ENCODE results near the gene SERINC3.

The SERINC3 gene

DNA sequence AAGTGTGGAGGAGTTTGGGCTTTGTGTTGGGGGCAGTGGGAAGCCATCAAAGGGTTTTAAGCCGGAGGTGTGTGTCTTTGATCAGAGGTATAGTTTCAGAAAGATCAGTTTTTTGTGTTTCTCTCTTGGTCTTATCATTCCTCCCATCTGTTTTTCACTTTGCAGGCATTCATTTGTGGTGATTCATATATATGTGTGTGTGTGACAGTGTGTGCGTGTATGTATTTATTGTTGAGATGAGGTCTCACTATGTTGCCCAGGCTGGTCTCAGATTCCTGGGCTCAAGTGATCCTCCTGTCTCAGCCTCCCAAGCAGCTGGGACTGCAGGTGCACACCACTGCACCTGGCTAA lies 11.1 kb upstream of the SERINC3 start:
- no peak for DNase-seq (ENCODE audit: low spot score)

DNA sequence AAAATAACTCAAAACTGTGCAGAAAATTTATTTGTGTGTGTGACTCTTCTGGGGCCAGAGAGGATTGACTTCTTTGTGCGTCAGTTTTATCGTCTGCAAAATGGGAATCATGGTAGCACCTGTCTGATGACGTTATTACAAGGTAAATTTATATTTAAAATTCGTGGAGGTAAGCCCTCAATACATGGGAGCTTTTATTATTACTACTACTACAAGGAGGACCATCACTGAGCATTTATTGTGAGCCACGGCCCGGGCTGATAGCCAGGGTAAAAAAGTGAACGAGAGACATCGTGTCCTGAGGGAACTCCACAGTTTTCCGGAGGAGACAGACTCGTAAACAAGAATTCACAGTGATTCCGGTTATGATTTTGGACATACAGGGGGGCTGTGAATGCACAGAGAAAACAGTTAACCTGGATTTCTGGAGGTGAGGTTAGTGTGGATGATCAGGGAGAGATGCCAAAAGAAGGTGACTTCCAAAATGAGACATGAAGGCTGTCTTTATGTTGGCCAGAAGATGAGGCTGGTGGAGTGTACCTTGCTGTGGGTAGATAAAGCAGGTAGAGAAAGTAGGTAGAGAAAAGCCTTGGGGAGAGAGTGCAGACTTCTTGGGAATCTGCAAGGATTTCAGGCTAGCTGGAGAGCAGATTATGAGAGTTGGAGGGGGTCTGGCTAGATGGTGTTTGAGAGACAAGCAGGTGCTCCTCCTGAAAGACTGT lies 10.6 kb upstream of the SERINC3 start:
- no peak for DNase-seq (ENCODE audit: low spot score)

DNA sequence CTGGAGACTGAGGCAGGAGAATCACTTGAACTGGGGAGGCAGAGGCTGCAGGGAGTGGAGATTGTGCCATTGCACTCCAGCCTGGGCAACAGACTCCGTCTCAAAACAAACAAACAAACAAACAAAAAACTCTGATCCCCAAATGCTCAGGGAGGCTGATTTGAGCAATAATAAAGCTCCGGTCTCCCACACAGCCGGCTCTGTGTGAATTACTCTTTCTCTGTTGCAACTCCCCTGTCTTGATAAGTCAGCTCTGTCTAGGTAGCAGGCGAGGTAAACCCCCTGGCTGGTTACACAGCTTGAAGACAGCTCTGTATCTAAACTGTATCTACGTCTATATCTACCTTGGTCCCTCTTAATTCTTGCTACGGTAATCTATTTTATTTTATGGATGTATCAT lies 6.4 kb upstream of the SERINC3 start:
- DNase-seq (ENCODE audit: low spot score): no peak

DNA sequence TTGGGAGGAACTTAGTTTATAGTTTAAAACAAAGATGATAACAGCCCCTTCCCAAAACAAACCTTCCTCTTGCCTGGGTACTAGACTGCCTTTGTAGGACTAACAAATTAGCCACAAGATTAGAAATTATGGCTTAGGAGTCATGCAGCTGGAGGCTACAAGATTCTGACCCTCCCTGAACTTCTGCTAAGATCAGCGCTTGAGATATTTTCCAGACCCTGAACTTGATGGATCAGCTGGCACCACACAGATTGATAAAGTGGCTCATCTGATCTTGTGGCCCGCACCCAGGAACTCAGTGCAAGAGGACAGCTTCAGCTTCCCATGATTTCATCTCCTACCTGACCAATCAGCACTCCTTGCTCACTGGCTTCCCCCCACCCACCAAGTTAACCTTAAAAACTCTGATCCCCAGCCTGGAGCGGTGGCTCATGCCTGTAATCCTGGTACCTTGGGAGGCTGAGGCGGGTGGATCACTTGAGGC lies 5.9 kb upstream of the SERINC3 start:
- no peak for DNase-seq (ENCODE audit: low spot score)

DNA sequence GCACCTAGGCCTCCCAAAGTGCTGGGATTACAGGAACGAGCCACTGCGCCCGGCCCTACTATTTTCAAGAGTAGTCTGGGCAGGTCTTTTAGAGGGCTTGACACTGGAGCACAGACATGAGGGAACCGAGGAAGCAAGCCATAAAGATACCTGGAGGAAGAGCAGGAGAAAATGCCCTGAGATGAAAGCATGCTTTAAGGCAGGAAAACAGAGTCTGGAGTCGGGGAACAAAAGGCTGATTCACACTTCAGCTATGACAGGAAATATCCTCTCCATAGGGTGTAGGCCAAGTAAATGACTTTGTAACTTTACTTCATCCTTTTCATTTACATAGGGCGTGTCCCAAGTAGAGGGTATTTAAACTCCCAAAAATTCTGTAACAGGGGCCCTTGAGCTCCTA lies 4.3 kb upstream of the SERINC3 start:
- DNase-seq (ENCODE audit: low spot score): no peak

DNA sequence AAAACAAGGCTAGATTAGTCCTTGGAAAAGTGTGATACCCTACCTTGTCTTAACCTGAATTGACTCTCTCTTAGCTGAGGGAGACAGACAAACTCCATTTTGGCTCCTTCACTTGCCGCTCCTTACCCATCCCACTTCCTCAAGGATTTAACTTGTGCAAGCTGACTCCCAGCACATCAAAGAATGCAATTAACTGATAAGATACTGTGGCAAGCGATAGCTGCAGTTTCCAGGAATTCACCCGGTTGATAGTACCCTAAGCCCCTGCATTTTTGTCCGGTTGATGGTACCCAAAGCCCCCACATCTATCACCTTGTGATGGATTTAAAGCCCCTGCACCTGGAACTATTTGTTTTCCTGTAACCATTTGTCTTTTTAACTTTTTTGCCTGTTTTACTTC lies 1.9 kb upstream of the SERINC3 start:
- no peak for DNase-seq (ENCODE audit: low spot score)

DNA sequence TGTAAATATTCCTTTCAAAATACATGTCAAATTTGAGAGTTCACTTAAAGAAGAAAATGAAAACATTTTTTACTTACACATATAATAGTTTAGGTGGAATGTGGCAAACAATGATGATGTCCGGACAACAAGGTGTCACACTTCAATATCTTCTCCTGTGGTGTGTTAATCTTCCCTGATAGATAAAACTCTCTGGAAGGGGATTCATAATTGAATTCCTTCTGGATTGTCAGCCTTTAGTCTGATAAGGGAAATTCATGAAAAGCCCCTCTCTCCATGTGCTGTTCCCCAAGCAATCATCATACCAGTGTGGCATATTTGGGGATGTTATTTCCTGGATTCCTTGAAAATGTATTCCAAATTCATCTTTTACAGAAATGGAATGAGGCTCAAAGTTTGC lies 971 bp upstream of the SERINC3 start:
- DNase-seq (ENCODE audit: low spot score): no peak

DNA sequence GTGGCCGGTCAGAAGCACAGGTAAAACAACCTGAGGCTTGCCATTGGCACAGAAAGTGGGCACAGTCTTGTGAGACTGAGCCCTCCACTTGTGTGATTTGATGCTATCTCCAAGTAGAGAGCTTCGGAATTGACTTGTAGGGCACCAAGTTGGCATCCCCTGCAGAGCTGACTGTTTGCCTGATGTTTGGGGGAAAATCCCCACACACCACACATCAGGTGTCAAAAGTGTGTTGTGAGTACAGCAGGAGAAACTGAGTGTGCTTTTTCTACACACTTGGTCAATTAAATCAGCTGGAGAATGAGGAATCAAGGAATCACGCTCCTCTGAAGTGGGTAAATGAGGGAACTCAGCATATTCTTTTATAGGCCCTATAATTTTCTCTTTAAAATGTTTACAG lies 989 bp downstream of the SERINC3 start:
- no peak for DNase-seq (ENCODE audit: low spot score)

DNA sequence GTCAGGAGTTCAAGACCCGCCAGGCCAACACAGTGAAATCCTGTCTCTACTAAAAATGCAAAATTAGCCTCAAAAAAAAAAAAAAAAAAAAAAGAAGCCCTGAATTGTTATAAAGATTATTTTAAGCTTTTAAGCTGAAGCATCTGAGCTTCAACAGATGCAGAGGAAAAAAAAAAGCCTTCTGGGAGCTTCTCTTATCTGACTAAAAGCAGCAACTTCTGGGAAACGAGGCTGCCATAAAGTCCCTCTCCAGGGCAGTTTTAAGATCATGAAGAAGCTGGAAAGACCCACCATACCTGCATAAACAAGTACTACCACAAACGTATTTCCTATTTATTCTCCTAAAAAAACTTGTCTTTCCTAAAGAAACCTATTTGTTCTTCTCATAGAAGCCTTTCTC lies 3.6 kb downstream of the SERINC3 start:
- no peak for DNase-seq (ENCODE audit: low spot score)

DNA sequence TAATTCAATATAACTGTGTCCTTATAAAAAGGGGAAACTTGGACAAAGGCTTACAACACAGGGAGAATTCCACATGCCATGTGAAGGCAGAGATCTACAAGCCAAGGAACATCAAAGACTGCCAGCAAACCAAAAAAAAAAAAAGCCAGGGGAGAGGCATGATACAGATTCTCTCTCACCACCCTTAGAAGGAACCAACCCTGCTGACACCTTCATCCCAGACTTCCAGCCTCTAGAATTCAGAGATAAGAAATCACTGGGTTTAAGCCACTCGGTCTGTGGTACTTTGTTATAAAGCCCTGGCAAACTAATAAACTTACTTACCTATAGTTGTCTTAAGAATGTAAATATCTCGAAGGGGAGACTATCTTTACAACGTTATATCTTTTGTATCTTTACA lies 4.4 kb downstream of the SERINC3 start:
- DNase-seq (ENCODE audit: low spot score): no peak

DNA sequence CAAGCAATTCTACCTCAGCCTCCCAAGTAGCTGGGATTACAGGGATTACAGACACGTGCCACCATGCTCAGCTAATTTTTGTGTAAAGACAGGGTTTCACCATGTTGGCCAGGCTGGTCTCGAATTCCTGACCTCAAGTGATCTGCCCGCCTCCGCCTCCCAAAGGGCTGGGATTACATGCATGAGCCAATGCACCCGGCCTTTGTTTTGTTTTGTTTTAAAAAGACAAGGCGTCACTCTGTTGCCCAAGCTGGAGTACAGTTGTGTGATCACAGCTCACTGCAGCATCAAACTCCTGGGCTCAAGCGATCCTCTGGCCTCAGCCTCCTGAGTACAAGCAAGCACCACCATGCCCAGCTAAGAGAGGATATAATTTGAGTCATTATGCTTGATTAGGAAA lies 5.4 kb downstream of the SERINC3 start:
- DNase-seq (ENCODE audit: low spot score): no peak

DNA sequence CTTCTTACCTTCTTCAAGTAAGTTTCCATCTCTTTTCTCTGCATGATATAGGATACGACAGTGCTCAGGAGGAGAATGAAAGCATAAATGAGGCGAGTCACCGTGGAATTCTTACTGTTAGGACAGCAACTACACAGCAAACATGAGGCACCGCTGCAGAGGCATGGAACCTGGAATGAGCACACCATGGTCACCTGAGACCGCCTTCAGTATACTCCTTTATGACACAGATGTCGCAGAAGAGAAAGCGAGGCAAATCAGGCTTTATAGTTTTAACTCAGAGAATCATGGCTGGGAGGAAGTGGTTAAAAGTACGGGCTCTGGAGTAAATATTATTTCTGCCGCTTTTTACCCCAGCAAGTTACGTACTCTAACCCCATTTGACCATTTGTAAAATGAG lies 8.0 kb downstream of the SERINC3 start:
- DNase-seq (ENCODE audit: low spot score): no peak

DNA sequence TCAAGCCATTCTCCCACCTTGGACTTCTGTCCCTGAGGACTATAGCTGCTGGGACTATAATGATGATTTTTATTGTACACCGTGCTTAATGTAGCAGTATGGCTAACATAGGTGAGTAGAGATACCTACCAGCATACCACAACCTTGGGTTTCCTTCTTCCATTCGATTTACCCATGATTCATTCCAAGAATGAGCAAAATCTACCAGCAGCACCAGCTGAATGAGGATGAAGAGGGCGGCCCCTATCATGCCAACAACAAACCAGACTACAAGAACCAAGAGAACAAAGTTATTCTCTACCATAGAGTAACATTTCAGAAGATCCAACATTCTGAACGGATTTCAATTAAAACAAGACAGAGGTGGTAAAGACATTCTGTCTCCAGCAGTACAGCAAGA lies 12.1 kb downstream of the SERINC3 start:
- no peak for DNase-seq (ENCODE audit: low spot score)

DNA sequence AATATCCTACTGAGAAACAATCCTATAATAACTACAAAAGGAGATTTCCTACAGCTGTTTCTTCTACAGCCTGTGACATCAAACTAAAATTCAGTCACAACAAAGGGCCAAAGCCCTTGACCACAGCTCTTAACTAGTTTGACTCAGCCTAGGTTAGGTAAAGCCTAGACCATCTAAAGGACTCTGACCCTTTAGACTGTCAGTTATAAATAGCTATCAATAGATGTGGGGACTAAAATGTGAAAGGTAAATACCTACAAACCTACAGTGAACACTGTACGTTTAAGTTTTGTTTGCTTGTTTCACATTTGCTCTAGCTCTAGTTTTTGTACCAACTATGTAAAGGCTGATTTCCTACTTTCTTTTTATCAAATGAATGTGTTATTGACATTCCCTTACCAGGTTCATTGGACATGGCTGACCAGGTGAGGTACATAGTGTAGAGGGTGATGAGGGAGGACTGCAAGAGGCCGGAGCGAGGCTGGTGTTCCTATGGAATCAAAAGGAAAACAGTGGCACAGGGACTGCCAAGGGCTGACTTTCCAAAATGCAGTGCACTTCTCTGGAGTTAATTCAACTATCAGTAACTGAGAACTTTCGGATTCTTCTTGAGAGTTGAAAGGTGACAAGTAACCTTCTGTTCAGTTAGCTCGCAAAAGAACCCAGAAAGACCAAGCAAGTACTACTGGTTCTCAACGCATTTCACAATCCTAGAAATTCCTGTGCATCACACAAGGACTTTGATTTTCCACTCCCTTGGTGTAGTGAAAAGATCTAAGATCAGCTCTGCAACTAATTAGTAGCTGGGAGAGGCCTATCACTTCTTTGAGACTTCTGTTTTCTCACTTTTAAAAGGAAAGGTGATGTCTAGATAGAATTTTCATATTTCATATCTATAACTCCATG lies 17.2 kb downstream of the SERINC3 start:
- no peak for DNase-seq (ENCODE audit: low spot score)

DNA sequence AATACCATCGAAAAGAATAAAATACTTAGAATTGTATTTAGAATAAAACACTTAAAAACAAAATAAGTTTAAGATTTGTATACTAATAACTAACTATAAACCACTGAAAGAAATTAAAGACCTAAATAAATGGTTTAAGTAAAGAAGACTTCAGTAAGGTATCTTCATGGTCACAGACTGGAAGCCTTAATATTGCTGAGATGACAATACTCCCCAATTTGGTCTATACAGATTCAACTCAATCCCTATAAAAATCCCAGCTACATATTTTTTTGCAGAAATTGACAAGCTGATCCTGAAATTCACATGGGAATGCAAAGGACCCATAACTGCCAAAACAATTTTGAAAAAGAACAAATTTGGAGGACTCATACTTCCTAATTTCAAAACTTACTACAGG lies 18.9 kb downstream of the SERINC3 start:
- no peak for DNase-seq (ENCODE audit: low spot score)

DNA sequence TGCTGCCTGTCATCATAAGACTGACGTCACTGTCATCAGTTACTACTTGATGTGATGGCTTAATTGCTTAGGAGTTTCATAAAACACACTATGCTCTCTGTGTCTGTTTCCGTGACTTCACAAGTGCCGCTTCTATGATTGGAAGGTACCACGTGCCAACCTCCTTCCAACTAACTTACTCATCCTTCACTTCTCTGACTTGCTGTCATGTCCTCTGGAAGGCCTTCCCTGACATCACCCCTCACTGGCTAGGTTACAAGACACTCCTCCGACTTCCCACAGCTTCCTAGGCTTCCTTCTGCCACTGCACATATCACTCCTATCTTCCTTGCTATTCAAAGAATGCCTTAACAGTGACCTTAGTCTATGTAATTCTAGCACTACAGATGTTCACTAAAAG lies 20.4 kb downstream of the SERINC3 start:
- DNase-seq (ENCODE audit: low spot score): no peak

DNA sequence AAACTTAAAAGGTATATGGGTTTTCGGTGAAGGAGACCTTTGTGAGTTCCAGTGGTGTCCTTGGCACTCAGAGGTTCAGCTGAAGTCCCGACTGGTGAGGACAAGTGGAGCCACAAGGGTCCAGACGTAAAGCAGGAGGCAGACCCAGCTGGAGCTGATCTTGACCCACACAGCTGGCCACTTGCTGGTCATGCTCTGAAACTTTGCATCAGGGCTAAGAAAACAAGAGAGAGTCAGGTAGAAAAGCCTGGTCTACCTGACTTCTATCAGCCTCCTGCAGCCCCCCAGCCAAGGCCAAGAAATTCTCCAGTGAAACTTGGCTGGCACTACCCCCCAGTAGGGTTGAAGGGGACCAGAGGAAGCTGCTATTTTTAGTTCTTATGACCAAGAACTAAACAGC lies 21.6 kb downstream of the SERINC3 start:
- DNase-seq (ENCODE audit: low spot score): no peak

DNA sequence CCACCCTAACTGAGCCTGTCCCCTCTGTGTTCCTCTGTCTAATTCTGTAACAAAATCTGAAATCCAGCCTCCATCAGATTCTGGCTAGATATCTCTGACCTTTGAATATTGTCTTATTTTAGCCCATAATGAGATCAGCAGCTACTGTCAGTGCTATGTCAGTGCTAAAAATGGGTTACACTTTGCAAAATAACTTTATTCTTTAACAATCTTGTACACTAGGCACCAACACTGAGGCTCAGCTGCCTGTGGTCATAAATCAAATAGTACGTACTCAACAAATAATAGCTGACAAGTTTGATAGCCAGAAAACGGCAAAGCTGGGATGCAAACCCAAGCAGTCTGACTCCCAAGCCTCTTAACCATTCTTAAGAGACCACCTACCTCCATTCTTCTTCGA lies 24.1 kb downstream of the SERINC3 start:
- DNase-seq (ENCODE audit: low spot score): no peak

DNA sequence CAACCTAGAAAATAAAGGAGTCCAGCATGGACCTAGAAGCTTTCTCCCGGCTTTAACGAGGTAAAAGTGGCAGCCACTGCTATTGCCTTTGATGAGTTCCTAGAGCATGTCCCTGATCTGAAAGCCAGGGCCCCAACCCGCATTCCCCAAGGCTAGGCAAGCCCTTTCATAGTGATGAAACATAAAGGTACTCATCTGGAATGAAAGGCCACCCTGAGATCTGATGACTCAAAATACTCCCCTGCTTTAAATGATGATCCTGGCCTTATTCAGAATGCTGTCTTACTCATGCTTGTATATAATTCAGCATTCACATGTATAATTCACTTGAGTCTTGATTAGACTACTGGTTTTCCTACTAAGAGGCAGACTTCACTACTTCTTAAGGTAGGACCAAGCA lies 24.9 kb downstream of the SERINC3 start:
- no peak for DNase-seq (ENCODE audit: low spot score)

DNA sequence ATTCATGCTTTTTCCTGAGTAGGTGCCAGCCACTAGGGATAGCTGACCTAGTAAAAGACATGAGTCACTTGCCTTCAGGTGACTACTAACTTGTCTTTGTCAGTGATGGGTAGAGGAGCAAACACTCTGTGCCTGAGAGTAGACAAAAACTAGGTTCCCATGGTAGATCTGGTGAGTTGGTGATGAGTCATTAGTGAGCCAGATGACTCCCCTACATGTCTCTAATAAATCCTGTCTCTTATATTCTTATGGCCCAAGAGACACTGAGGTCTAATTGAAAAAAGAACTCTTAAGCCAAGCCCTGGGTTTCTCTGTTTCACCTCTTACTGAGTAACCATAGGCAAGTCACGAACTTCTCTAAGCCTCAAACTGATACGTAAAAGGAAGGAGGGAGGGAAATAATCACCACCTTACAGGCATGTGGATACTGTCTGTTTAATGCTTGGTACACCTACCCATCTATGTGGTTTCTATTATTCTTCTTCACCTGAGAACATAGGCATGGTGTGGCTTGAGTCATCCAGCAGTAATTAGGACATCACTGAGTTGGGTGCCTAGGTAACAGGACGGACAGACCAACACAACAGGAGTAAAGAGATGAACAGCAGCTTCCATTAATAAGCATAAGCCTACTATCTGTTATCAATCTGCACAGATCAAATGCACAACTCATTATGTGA lies 25.9 kb downstream of the SERINC3 start:
- DNase-seq (ENCODE audit: low spot score): peak; percentile 37

DNA sequence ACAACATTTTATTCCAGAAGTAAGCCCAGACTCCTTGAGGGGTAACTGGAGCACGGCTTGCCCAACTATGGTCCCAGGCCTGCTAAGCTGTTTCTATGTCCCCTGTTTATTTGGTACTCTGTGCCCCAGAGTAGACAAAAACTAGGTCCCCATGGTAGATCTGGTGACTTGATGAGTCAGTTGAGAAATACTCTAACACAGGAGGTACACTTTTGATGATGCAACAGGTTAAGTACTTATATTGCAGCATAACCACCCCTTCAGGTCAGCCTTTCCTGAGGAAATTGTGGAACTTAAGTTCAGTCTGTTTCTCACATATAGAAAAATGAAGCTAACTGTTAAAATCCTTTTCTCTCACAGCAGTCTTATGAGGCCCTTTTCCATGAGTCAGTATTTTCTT lies 26.6 kb downstream of the SERINC3 start:
- no peak for DNase-seq (ENCODE audit: low spot score)

DNA sequence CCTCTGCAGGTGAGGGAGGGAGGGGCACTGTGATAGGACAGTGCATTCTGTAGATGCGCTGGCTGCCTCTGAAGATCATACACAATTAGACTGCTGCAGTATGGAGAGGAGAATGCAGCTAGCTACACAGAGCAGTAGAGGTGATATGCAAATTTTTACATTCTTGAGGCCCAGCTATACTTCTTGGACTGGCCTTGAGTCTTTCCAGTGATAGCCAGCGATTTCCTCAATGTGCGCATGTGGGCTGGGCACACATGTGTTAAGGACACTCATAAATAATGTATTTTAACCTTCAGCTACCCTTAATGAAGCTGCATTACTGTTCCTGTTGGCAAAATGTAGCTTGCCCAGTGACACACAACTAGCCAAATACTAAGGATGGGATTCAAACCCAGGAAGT lies 27.2 kb downstream of the SERINC3 start:
- DNase-seq (ENCODE audit: low spot score): no peak

DNA sequence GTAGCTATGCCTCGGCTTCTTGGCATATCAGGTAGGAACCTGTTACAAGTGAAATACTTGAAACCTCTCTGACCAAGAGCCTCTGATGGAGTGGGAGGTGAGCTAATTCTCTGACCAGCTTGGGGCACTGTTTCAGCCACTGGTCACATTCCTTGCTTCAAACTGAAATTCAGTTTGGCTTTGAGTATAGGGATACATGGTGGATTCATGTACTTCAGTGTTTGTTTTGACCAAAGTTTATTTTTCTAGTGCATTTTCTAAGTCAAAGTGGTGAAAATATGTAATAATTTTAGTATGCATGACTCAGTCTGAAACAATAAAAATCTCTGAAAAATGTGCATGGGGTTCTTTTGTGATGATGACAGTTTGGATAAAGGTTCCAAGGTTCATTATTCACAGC lies 27.6 kb downstream of the SERINC3 start:
- no peak for DNase-seq (ENCODE audit: low spot score)
